IMR-90 (cell line): ENCODE data around the gene ADISSP. TPM values are rescaled to one million over a fixed set of nuclear protein-coding genes. Genes with fewer than 3 reads are reported as not detected.

Source experiments
- ATAC-seq: fragments of 200-7000 bp; cut with Tn5 transposase; 2 replicates; pipeline ENCODE4 v1.9.1; 2020; ENCODE audit warnings: low read depth, mild to moderate bottlenecking, moderate library complexity
- BruUV-seq: library from RNA; stranded (reverse); fragments of 400-500 nt; replicated peaks from 2 replicates; lab custom pipeline; 2021; lab: Mats Ljungman, UMichigan
- CTCF ChIA-PET: fragments of 300-600 bp; formaldehyde crosslinking; extraction: SDS; loops from one replicate; lab custom pipeline; 2021; ENCODE audit warnings: antibody characterized with exemption; lab: Yijun Ruan, JAX
- POLR2A ChIA-PET: fragments of 300-600 bp; sonication (Branson Sonifier 250); formaldehyde crosslinking; loops from one replicate; lab custom pipeline; 2022; ENCODE audit warnings: antibody characterized with exemption; ENCODE audit not compliant: unreplicated experiment; lab: Charles Lee
- DNase-seq: peaks from one replicate; pipeline ENCODE4 v3.0.0; 2013
- H2AFZ ChIP-seq: replicated peaks from 2 replicates; pipeline ENCODE3; 2013; ENCODE audit warnings: low read length, mild to moderate bottlenecking; ENCODE audit not compliant: poor library complexity
- H2AK5ac ChIP-seq: 2 replicates; pipeline ENCODE4 v1.6.1; 2013; ENCODE audit warnings: low read depth, low read length, inconsistent platforms
- H2AK9ac ChIP-seq: replicated peaks from 2 replicates; pipeline ENCODE3; 2013; ENCODE audit warnings: mild to moderate bottlenecking, low read depth, low read length, moderate library complexity; ENCODE audit not compliant: poor library complexity
- H2BK120ac ChIP-seq: 2 replicates; pipeline ENCODE4 v1.6.1; 2013; ENCODE audit warnings: low read depth, low read length, inconsistent platforms
- H2BK15ac ChIP-seq: 3 replicates; pipeline ENCODE4 v1.6.1; 2013; ENCODE audit warnings: low read depth, low read length, inconsistent platforms
- H2BK20ac ChIP-seq: 2 replicates; pipeline ENCODE4 v1.6.1; 2013; ENCODE audit warnings: low read depth, mild to moderate bottlenecking, inconsistent platforms, low read length, moderate library complexity
- H2BK5ac ChIP-seq: 2 replicates; pipeline ENCODE4 v1.6.1; 2013; ENCODE audit warnings: mild to moderate bottlenecking, low read depth, low read length, inconsistent platforms; ENCODE audit not compliant: poor library complexity, severe bottlenecking
- H3K14ac ChIP-seq: replicated peaks from 2 replicates; pipeline ENCODE4 v1.6.1; 2013; ENCODE audit warnings: low read depth, low read length, inconsistent platforms
- H3K18ac ChIP-seq: 2 replicates; pipeline ENCODE4 v1.6.1; 2013; ENCODE audit warnings: low read depth, low read length, control low read depth
- H3K23ac ChIP-seq: 2 replicates; pipeline ENCODE4 v1.6.1; 2013; ENCODE audit warnings: low read depth, low read length, inconsistent platforms
- H3K27ac ChIP-seq: 2 replicates; pipeline ENCODE4 v1.5.1; 2013; ENCODE audit warnings: mild to moderate bottlenecking, control low read depth, low read length; ENCODE audit not compliant: insufficient read depth
- H3K27me3 ChIP-seq: 2 replicates; pipeline ENCODE4 v1.6.1; 2013; ENCODE audit warnings: low read length; ENCODE audit not compliant: control insufficient read depth, insufficient read depth
- H3K36me3 ChIP-seq: 2 replicates; pipeline ENCODE4 v1.6.1; 2013; ENCODE audit warnings: low read length, mixed read lengths; ENCODE audit not compliant: control insufficient read depth, insufficient read depth
- H3K4ac ChIP-seq: 2 replicates; pipeline ENCODE4 v1.6.1; 2013; ENCODE audit warnings: low read depth, low read length, inconsistent platforms
- H3K4me1 ChIP-seq: 2 replicates; pipeline ENCODE4 v1.6.1; 2013; ENCODE audit warnings: low read length, mixed read lengths; ENCODE audit not compliant: control insufficient read depth, insufficient read depth
- H3K4me2 ChIP-seq: 2 replicates; pipeline ENCODE4 v1.6.1; 2013; ENCODE audit warnings: low read depth, mild to moderate bottlenecking, control low read depth, low read length, moderate library complexity
- H3K4me3 ChIP-seq: 2 replicates; pipeline ENCODE4 v1.5.1; 2013; ENCODE audit warnings: low read depth, mild to moderate bottlenecking, control low read depth, low read length, moderate library complexity; ENCODE audit not compliant: insufficient read depth
- H3K56ac ChIP-seq: 2 replicates; pipeline ENCODE4 v1.6.1; 2013; ENCODE audit warnings: low read length, inconsistent platforms; ENCODE audit not compliant: insufficient read depth; ENCODE audit errors: extremely low read depth
- H3K79me1 ChIP-seq, 2 experiments: 2 replicates each; pipeline ENCODE4 v1.6.1; 2013; ENCODE audit warnings: low read length in 2 of 2, inconsistent platforms in 1 of 2, low read depth in 1 of 2
- H3K9ac ChIP-seq: 2 replicates; pipeline ENCODE4 v1.6.1; 2013; ENCODE audit warnings: low read depth, low read length, control low read depth
- H3K9me1 ChIP-seq: 2 replicates; pipeline ENCODE4 v1.6.1; 2013; ENCODE audit warnings: low read length, inconsistent platforms; ENCODE audit not compliant: insufficient read depth
- H3K9me3 ChIP-seq: 2 replicates; pipeline ENCODE4 v1.6.1; 2013; ENCODE audit warnings: low read length; ENCODE audit not compliant: control insufficient read depth, insufficient read depth
- H4K20me1 ChIP-seq: 2 replicates; pipeline ENCODE4 v1.6.1; 2013; ENCODE audit warnings: low read length, inconsistent platforms; ENCODE audit not compliant: insufficient read depth
- H4K5ac ChIP-seq: 2 replicates; pipeline ENCODE4 v1.6.1; 2013; ENCODE audit warnings: mild to moderate bottlenecking, low read depth, low read length, control low read depth
- H4K8ac ChIP-seq, 2 experiments: 2 replicates each; pipeline ENCODE4 v1.6.1; 2013; ENCODE audit warnings: low read depth in 2 of 2, low read length in 2 of 2, control low read depth in 1 of 2, inconsistent platforms in 1 of 2
- H4K91ac ChIP-seq: 2 replicates; pipeline ENCODE4 v1.6.1; 2013; ENCODE audit warnings: low read depth, low read length, inconsistent platforms; ENCODE audit not compliant: insufficient read depth
- BHLHE40 ChIP-seq: fragments of 150-350 bp; IDR thresholded peaks from 2 replicates; pipeline ENCODE4 v1.6.1; 2016; ENCODE audit warnings: mild to moderate bottlenecking, low read depth, low read length
- CEBPB ChIP-seq: IDR thresholded peaks from 2 replicates; pipeline ENCODE4 v1.6.1; 2012; ENCODE audit warnings: low read depth, low read length, improper control_type of control experiment
- CHD1 ChIP-seq: IDR thresholded peaks from 2 replicates; pipeline ENCODE4 v1.6.1; 2012; ENCODE audit warnings: low read depth, low read length, improper control_type of control experiment
- CTCF ChIP-seq: conservative IDR thresholded peaks from 2 replicates; pipeline ENCODE4 v1.5.1; 2012; ENCODE audit warnings: mild to moderate bottlenecking, low read depth, low read length, improper control_type of control experiment
- ELK1 ChIP-seq: fragments of 150-350 bp; IDR thresholded peaks from 2 replicates; pipeline ENCODE4 v1.6.1; 2016; ENCODE audit warnings: low read depth, mild to moderate bottlenecking, low read length, moderate library complexity, borderline replicate concordance
- FOS ChIP-seq: fragments of 150-350 bp; IDR thresholded peaks from 2 replicates; pipeline ENCODE4 v1.6.1; 2016; ENCODE audit warnings: low read depth, low read length
- MAFK ChIP-seq: IDR thresholded peaks from 2 replicates; pipeline ENCODE4 v1.6.1; 2012; ENCODE audit warnings: low read depth, low read length, improper control_type of control experiment
- MAZ ChIP-seq: IDR thresholded peaks from 2 replicates; pipeline ENCODE4 v1.6.1; 2012; ENCODE audit warnings: low read depth, mild to moderate bottlenecking, low read length, improper control_type of control experiment, moderate library complexity, borderline replicate concordance
- MXI1 ChIP-seq: IDR thresholded peaks from 2 replicates; pipeline ENCODE4 v1.6.1; 2012; ENCODE audit warnings: low read depth, mild to moderate bottlenecking, low read length, moderate library complexity, borderline replicate concordance
- NFE2L2 ChIP-seq: fragments of 150-350 bp; IDR thresholded peaks from 2 replicates; pipeline ENCODE4 v1.6.1; 2016; ENCODE audit warnings: low read depth, mild to moderate bottlenecking, low read length
- POLR2A ChIP-seq: IDR thresholded peaks from 2 replicates; pipeline ENCODE4 v1.6.1; 2012; ENCODE audit warnings: mild to moderate bottlenecking, low read depth, low read length
- RAD21 ChIP-seq: IDR thresholded peaks from 2 replicates; pipeline ENCODE4 v1.6.1; 2012; ENCODE audit warnings: low read length, improper control_type of control experiment
- RCOR1 ChIP-seq: IDR thresholded peaks from 2 replicates; pipeline ENCODE4 v1.6.1; 2012; ENCODE audit warnings: mild to moderate bottlenecking, low read length, improper control_type of control experiment; ENCODE audit not compliant: insufficient replicate concordance
- RFX5 ChIP-seq: IDR thresholded peaks from 2 replicates; pipeline ENCODE4 v1.8.0; 2012; ENCODE audit warnings: low read depth, mild to moderate bottlenecking, low read length, moderate library complexity
- SMC3 ChIP-seq: fragments of 150-350 bp; IDR thresholded peaks from 2 replicates; pipeline ENCODE4 v1.6.1; 2016; ENCODE audit warnings: low read depth, mild to moderate bottlenecking, antibody characterized with exemption, low read length, moderate library complexity
- USF2 ChIP-seq: fragments of 150-350 bp; IDR thresholded peaks from 2 replicates; pipeline ENCODE4 v1.6.1; 2017; ENCODE audit warnings: mild to moderate bottlenecking, antibody characterized with exemption, low read length, low read depth
- WGBS, 2 experiments: methylation state at CpG; one replicate each; pipeline versions ENCODE4 v1.1.5 to v1.1.7; 2013; ENCODE audit warnings: missing lambda C conversion rate in 2 of 2; ENCODE audit not compliant: insufficient read length in 1 of 2; ENCODE audit errors: extremely low coverage in 2 of 2; 5-methylcytosine and 5-hydroxymethylcytosine counted together
- dilution Hi-C: fragments of 300-500 bp; cut with HindIII; formaldehyde crosslinking; loops from one replicate; pipeline ENCODE4 v1.14.3; 2018; ENCODE audit warnings: low sequenced_read_pairs; ENCODE audit not compliant: unreplicated experiment
- in situ Hi-C: fragments of 300-500 bp; cut with MboI; formaldehyde crosslinking; loops from 3 replicates; pipeline ENCODE4 v1.14.3; 2019; ENCODE audit warnings: low sequenced_read_pairs, inconsistent platforms, mixed read lengths
- intact Hi-C: fragments of 100-400 bp; cut with micrococcal nuclease; formaldehyde crosslinking; loops from 2 replicates; pipeline ENCODE4 v1.10.0; 2022
- polyA plus RNA-seq, 3 experiments: library from polyadenylated mRNA; depleted of rRNA; stranded (reverse); fragments of >200 nt; gene quantifications; 2 replicates each; pipeline ENCODE4 v1.2.3, GENCODE V29; 2012; ENCODE audit warnings: low replicate concordance in 1 of 3
- total RNA-seq: library from RNA; depleted of rRNA; stranded (reverse); fragments of >200 nt; gene quantifications from 2 replicates; pipeline ENCODE4 v1.2.3, GENCODE V29; 2012

ADISSP gene
- total and polyA plus RNA-seq, 2 of the 4 experiments (the other 2 are of a cell fraction), result 31.9 to 58.2 TPM

- Histone ChIP-seq H2AK5ac (no peak overlapping the region), H3K4me2 (no peak overlapping the region), H2BK120ac (no peak overlapping the region), H2BK5ac (no peak overlapping the region), H2AK9ac (no peak overlapping the region), H3K9me3 (no peaks in the 10 kb centered on the region), H3K14ac (no peak overlapping the region), H4K91ac (no peak overlapping the region), H3K4me3 (no peak overlapping the region), H3K56ac (no peak overlapping the region), H3K4ac (no peak overlapping the region), H3K18ac (no peak overlapping the region), H4K20me1 (no peaks in the 10 kb centered on the region), H3K9ac (no peak overlapping the region), H3K79me1 (no peaks in the 10 kb centered on the region), H4K8ac (no peak overlapping the region), H4K5ac (no peak overlapping the region), H3K9me1 (no peaks in the 10 kb centered on the region), H3K36me3 (no peaks in the 10 kb centered on the region), H2BK20ac (no peak overlapping the region), H3K4me1 (no peaks in the 10 kb centered on the region), H3K27ac (no peak overlapping the region), H3K27me3 (peaks cover 19% of the 10 kb centered on the region), H2BK15ac (no peak overlapping the region), H3K23ac (no peak overlapping the region), H2AFZ (no peak overlapping the region)
- ATAC-seq (no peak), DNase-seq (no peak)
- dilution Hi-C loops, result no loop called here
- BruUV-seq, result no TSS peak
- TF ChIP-seq CEBPB (no peak), RAD21 (no peak), NFE2L2 (no peak), FOS (no peak), RFX5 (no peak), SMC3 (no peak), MXI1 (no peak), ELK1 (no peak), POLR2A (no peak), USF2 (no peak), CTCF (no peak), CHD1 (no peak), MAZ (no peak), RCOR1 (no peak), BHLHE40 (no peak), MAFK (no peak)
- CTCF ChIA-PET, result interaction anchor here (0.6 to 2.4 kb wide), 8 partner anchors 11 to 376 kb away, joined by 3 to 19 read pairs (median 4); no protein-coding TSS in a partner anchor
- POLR2A ChIA-PET, result no interaction called here
- intact Hi-C loops, result loop anchor here (1.0 kb wide), 2 partner anchors 35 to 148 kb away; no protein-coding TSS in a partner anchor
- 0% methylated on average over 1 of the region's 4 CpGs; no CpG with 5 or more reads in 1 of the 2 experiments for WGBS, 2 experiments
- in situ Hi-C loops, result no loop called here
Measured at GRCh38 chr20:3711484-3711941, 56.0 kb downstream of the ADISSP start.
